HG03442 (cell line): ENCODE measurements around the gene KIF20A.
"Not testable (repeated sequence)": the region's sequence is repeated elsewhere in the genome, so short reads cannot be mapped to it uniquely, and the experiment has no call there.

Experiments
- ATAC-seq: cut with Tn5 transposase; IDR thresholded peaks from one replicate; pipeline ENCODE4 v1.9.1; 2021; ENCODE audit warnings: mild to moderate bottlenecking, moderate library complexity; ENCODE audit not compliant: unreplicated experiment

KIF20A gene

GRCh38 chr5:138182808-138183207 lies 3.9 kb downstream of the KIF20A start:
- ATAC-seq: no peak

GRCh38 chr5:138186002-138186447 lies 7.1 kb downstream of the KIF20A start:
- ATAC-seq: peak; percentile 58

GRCh38 chr5:138188626-138189025 lies 9.7 kb downstream of the KIF20A start:
- ATAC-seq: no peak

- no peak for ATAC-seq
Observed at GRCh38 chr5:138192826-138193225, 13.9 kb downstream of the KIF20A start.

- ATAC-seq: not testable (repeated sequence)
Observed at GRCh38 chr5:138193859-138194258, 14.9 kb downstream of the KIF20A start.

GRCh38 chr5:138210985-138211384 lies 32.1 kb downstream of the KIF20A start:
- ATAC-seq: no peak

GRCh38 chr5:138212828-138213160 lies 33.9 kb downstream of the KIF20A start:
- peak; percentile 5 for ATAC-seq

- ATAC-seq: peak; percentile 97
Observed at GRCh38 chr5:138213161-138214029, 34.5 kb downstream of the KIF20A start, which contains the start of gene CDC23. CDC23 (minus strand) TSS chr5:138213323; CDS start chr5:138213312, 11 bp downstream.

- ATAC-seq: no peak
Observed at GRCh38 chr5:138216799-138217198, 37.9 kb downstream of the KIF20A start.

- ATAC-seq: no peak
Observed at GRCh38 chr5:138223532-138223931, 44.6 kb downstream of the KIF20A start.

- no peak for ATAC-seq
Observed at GRCh38 chr5:138224712-138225111, 45.8 kb downstream of the KIF20A start.

- no peak for ATAC-seq
Observed at GRCh38 chr5:138226910-138227309, 48.0 kb downstream of the KIF20A start.

- no peak for ATAC-seq
Observed at GRCh38 chr5:138229387-138229786, 50.5 kb downstream of the KIF20A start.

- no peak for ATAC-seq
Observed at GRCh38 chr5:138230261-138230660, 51.3 kb downstream of the KIF20A start.

- no peak for ATAC-seq
Observed at GRCh38 chr5:138230981-138231589, 52.2 kb downstream of the KIF20A start.

- no peak for ATAC-seq
Observed at GRCh38 chr5:138233280-138233679, 54.4 kb downstream of the KIF20A start.

GRCh38 chr5:138234651-138235050 lies 55.7 kb downstream of the KIF20A start:
- ATAC-seq: no peak
